B cell (primary cell): ENCODE data around the gene PIGZ. TPM values are rescaled to one million over a fixed set of nuclear protein-coding genes. Genes with fewer than 3 reads are reported as not detected.

Experiments used
- ATAC-seq: fragments of 200-7000 bp; cut with Tn5 transposase; one replicate; pipeline ENCODE4 v1.10.0; 2021; ENCODE audit warnings: low read depth, mild to moderate bottlenecking, moderate number of reproducible peaks, moderate library complexity
- CTCF ChIA-PET: fragments of 350-600 bp; sonication (Branson Sonifier 250); formaldehyde crosslinking; loops from one replicate; lab custom pipeline; 2021; ENCODE audit warnings: antibody characterized with exemption, inconsistent platforms; lab: Charles Lee
- POLR2A ChIA-PET: fragments of 350-600 bp; sonication (Branson Sonifier 250); formaldehyde crosslinking; loops from one replicate; lab custom pipeline; 2021; ENCODE audit warnings: antibody characterized with exemption; lab: Charles Lee
- DNase-seq: peaks from one replicate; pipeline ENCODE4 v3.0.0; 2013
- H2AFZ ChIP-seq: 2 replicates; pipeline ENCODE4 v1.6.1; 2012; ENCODE audit warnings: mild to moderate bottlenecking, low read depth, low read length; ENCODE audit not compliant: insufficient read depth, poor library complexity, severe bottlenecking
- H3K27ac ChIP-seq, 2 donors: 1 replicate in 1 of 2; 2 replicates in 1 of 2; pipeline ENCODE4 v1.5.1; 2012 to 2013; ENCODE audit warnings: low read length in 2 of 2, mild to moderate bottlenecking in 2 of 2, moderate library complexity in 1 of 2
- H3K27me3 ChIP-seq, 4 experiments: fragments of 200-600 bp in 1 of 4; sonication (generic) in 1 of 4; replicated peaks in 1 of 4; 1 replicate in 2 of 4; 2 replicates in 2 of 4; pipeline versions ENCODE4 v1.6.1 to v1.7.0; 2013 to 2016; ENCODE audit warnings: low read length in 3 of 4, mild to moderate bottlenecking in 2 of 4, mixed read lengths in 1 of 4, moderate library complexity in 1 of 4; ENCODE audit not compliant: insufficient read depth in 4 of 4, control insufficient read depth in 3 of 4; ENCODE audit errors: control extremely low read depth in 1 of 4
- H3K36me3 ChIP-seq, 2 experiments: replicated peaks in 1 of 2; 1 replicate in 1 of 2; 2 replicates in 1 of 2; pipeline versions ENCODE4 v1.6.1 to v1.7.1; 2013; ENCODE audit warnings: low read length in 1 of 2; ENCODE audit not compliant: insufficient read depth in 2 of 2, control insufficient read depth in 1 of 2; ENCODE audit errors: control extremely low read depth in 1 of 2, extremely low read depth in 1 of 2
- H3K4me1 ChIP-seq, 2 donors: fragments of 200-600 bp in 1 of 2; sonication (generic) in 1 of 2; 1 replicate in 1 of 2; 2 replicates in 1 of 2; pipeline versions ENCODE4 v1.5.1 to v1.6.1; 2013 to 2017; ENCODE audit warnings: low read length in 2 of 2; ENCODE audit not compliant: control insufficient read depth in 2 of 2, insufficient read depth in 2 of 2
- H3K4me2 ChIP-seq: replicated peaks from 2 replicates; pipeline ENCODE3; 2012; ENCODE audit warnings: mild to moderate bottlenecking, low read depth, low read length; ENCODE audit not compliant: poor library complexity, severe bottlenecking
- H3K4me3 ChIP-seq, 5 experiments: fragments of 200-600 bp in 1 of 5; sonication (generic) in 1 of 5; 1 replicate in 3 of 5; 2 replicates in 2 of 5; pipeline versions ENCODE4 v1.5.1 to v1.7.0; 2011 to 2016; ENCODE audit warnings: low read length in 4 of 5, mild to moderate bottlenecking in 4 of 5, low read depth in 2 of 5, control low read depth in 1 of 5, moderate library complexity in 1 of 5; ENCODE audit not compliant: insufficient read depth in 1 of 5; ENCODE audit errors: control extremely low read depth in 1 of 5, extremely low read depth in 1 of 5
- H3K79me2 ChIP-seq: fragments of 200-600 bp; sonication (generic); one replicate; pipeline ENCODE4 v1.6.0; 2016; ENCODE audit warnings: low read length; ENCODE audit not compliant: control insufficient read depth, insufficient read depth
- H3K9ac ChIP-seq: fragments of 200-600 bp; sonication (generic); 2 replicates; pipeline ENCODE4 v1.6.1; 2017; ENCODE audit warnings: mild to moderate bottlenecking, low read length, moderate library complexity
- H3K9me3 ChIP-seq, 3 donors: one replicate each; pipeline versions ENCODE4 v1.6.1 to v1.7.1; 2013; ENCODE audit warnings: low read length in 2 of 3; ENCODE audit not compliant: control insufficient read depth in 2 of 3, insufficient read depth in 1 of 3; ENCODE audit errors: control extremely low read depth in 1 of 3
- H4K20me1 ChIP-seq: 2 replicates; pipeline ENCODE4 v1.6.0; 2012; ENCODE audit warnings: mild to moderate bottlenecking, low read length; ENCODE audit not compliant: insufficient read depth, control insufficient read depth, poor library complexity, severe bottlenecking
- H3K27ac Mint-ChIP-seq: one replicate; pipeline ENCODE4 v1.8.0; 2021; ENCODE audit warnings: mixed read lengths
- H3K27me3 Mint-ChIP-seq: one replicate; pipeline ENCODE4 v1.8.0; 2021; ENCODE audit warnings: mixed read lengths
- H3K4me1 Mint-ChIP-seq: one replicate; pipeline ENCODE4 v1.8.0; 2021; ENCODE audit warnings: mixed read lengths
- H3K4me3 Mint-ChIP-seq: one replicate; pipeline ENCODE4 v1.8.0; 2021; ENCODE audit warnings: mixed read lengths
- H3K9me3 Mint-ChIP-seq: one replicate; pipeline ENCODE4 v1.8.0; 2022; ENCODE audit warnings: mixed read lengths; ENCODE audit not compliant: insufficient read depth
- EZH2 ChIP-seq: IDR thresholded peaks from 2 replicates; pipeline ENCODE4 v1.6.1; 2012; ENCODE audit warnings: borderline replicate concordance, low read depth, mild to moderate bottlenecking, moderate library complexity, low read length; ENCODE audit not compliant: insufficient read depth, poor library complexity, severe bottlenecking
- WGBS: methylation state at CpG from one replicate; pipeline ENCODE4 v1.1.5; 2013; ENCODE audit warnings: missing lambda C conversion rate; ENCODE audit not compliant: insufficient coverage; 5-methylcytosine and 5-hydroxymethylcytosine counted together
- intact Hi-C: fragments of 100-400 bp; cut with micrococcal nuclease; formaldehyde crosslinking; loops from one replicate; pipeline ENCODE4 v1.10.0; 2022
- polyA plus RNA-seq: library from polyadenylated mRNA; depleted of rRNA; stranded (reverse); fragments of >200 nt; gene quantifications from 2 replicates; pipeline ENCODE4 v1.2.3, GENCODE V29; 2012
- total RNA-seq, 2 donors: library from RNA; stranded (reverse); fragments of 120-200 nt in 1 of 2; gene quantifications; 1 replicate in 1 of 2; 2 replicates in 1 of 2; pipeline versions ENCODE4 v1.2.3 to v1.2.4, GENCODE V29; 2013 to 2022
- TF ChIP-seq, protein P1 (sequence below): fragments of 200-600 bp; IDR thresholded peaks from one replicate; pipeline ENCODE4 v1.8.0; 2022; ENCODE audit warnings: antibody characterized with exemption, mild to moderate bottlenecking

The PIGZ gene
- total and polyA plus RNA-seq, 2 donors (not counting 1 experiment from before 2014, with no cell fraction given) = 2.2 to 3.9 TPM

GRCh38 chr3:197001106-197001971 is 32.7 kb upstream of the PIGZ start:
- TF ChIP-seq, protein P1, sequence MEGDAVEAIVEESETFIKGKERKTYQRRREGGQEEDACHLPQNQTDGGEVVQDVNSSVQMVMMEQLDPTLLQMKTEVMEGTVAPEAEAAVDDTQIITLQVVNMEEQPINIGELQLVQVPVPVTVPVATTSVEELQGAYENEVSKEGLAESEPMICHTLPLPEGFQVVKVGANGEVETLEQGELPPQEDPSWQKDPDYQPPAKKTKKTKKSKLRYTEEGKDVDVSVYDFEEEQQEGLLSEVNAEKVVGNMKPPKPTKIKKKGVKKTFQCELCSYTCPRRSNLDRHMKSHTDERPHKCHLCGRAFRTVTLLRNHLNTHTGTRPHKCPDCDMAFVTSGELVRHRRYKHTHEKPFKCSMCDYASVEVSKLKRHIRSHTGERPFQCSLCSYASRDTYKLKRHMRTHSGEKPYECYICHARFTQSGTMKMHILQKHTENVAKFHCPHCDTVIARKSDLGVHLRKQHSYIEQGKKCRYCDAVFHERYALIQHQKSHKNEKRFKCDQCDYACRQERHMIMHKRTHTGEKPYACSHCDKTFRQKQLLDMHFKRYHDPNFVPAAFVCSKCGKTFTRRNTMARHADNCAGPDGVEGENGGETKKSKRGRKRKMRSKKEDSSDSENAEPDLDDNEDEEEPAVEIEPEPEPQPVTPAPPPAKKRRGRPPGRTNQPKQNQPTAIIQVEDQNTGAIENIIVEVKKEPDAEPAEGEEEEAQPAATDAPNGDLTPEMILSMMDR = no peak
- TF ChIP-seq EZH2 = no peak
- H4K20me1 ChIP-seq = no peaks in the 10 kb centered on the region
- H2AFZ ChIP-seq = peak overlapping the region; percentile 89
- POLR2A ChIA-PET = interaction anchor here (0.7 kb wide), 1 partner anchor 14 kb away, joined by 5 read pairs; no protein-coding TSS in a partner anchor
- DNase-seq (peak; percentile 41), ATAC-seq (no peak)
- Mint-ChIP-seq H3K27me3 (peaks cover 12% of the 10 kb centered on the region), H3K4me1 (peaks cover 15% of the 10 kb centered on the region), H3K9me3 (no peaks in the 10 kb centered on the region), H3K4me3 (peak overlapping the region; percentile 89), H3K27ac (peak overlapping the region; percentile 63)
- no peaks in the 10 kb centered on the region for H3K36me3 ChIP-seq
- intact Hi-C loops = no loop called here
- CTCF ChIA-PET = interaction anchor here (7.2 kb wide), 2 partner anchors 28 to 186 kb away, joined by 39 to 64 read pairs; partner anchors contain the start of gene MELTF
- no peak overlapping the region for H3K27ac ChIP-seq
- H3K9ac ChIP-seq = no peak overlapping the region
- peaks cover 7 to 13% of the 10 kb centered on the region in 2 donors for H3K4me1 ChIP-seq
- H3K79me2 ChIP-seq = no peaks in the 10 kb centered on the region
- H3K4me3 ChIP-seq = no peak overlapping the region
- peak overlapping the region; percentile 96 for H3K4me2 ChIP-seq
- WGBS = 93% methylated on average over 13 of the region's 20 CpGs
- peaks cover 0 to 10% (median 3%) of the 10 kb centered on the region in 4 experiments for H3K27me3 ChIP-seq
- H3K9me3 ChIP-seq = peaks cover 0 to 10% (median 0%) of the 10 kb centered on the region in 3 donors

DNA sequence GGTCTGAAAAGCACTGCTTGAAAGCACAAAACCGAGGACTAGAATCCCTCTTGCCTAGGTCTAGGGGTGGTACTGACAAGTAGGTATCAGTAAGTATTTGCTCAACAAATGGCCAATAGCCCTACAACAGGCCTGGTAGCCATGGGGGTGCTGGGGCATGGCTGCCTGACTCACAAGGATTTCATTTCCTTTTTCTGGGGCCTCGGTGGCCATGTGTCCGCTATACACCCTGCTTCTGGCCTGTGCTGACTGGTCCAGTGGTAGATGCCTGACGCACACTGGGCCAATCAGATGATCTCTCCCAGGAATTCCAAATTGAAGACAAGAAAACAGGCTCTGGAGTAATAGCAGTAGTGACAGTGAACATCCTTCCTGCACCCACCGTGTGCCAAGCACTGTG is 31.6 kb upstream of the PIGZ start:
- CTCF ChIA-PET = interaction anchor here (7.2 kb wide), 1 partner anchor 187 kb away, joined by 39 read pairs; no protein-coding TSS in a partner anchor

More for the DNA sequence above, 31.6 kb upstream of the PIGZ start:
- WGBS = 65% methylated on average over 3 of the region's 5 CpGs
- intact Hi-C loops = no loop called here
- H3K27ac ChIP-seq = no peak overlapping the region
- H3K9ac ChIP-seq = no peak overlapping the region
- no peak for TF ChIP-seq EZH2
- TF ChIP-seq, protein P1 = no peak
- Mint-ChIP-seq H3K4me1 (peaks cover 15% of the 10 kb centered on the region), H3K27me3 (peaks cover 9% of the 10 kb centered on the region), H3K4me3 (no peak overlapping the region), H3K9me3 (no peaks in the 10 kb centered on the region), H3K27ac (no peak overlapping the region)
- POLR2A ChIA-PET = no interaction called here
- H3K79me2 ChIP-seq = no peaks in the 10 kb centered on the region
- no peak overlapping the region for H3K4me3 ChIP-seq
- no peak overlapping the region for H2AFZ ChIP-seq
- peaks cover 7 to 13% of the 10 kb centered on the region in 2 donors for H3K4me1 ChIP-seq
- ATAC-seq = no peak
- no peak for DNase-seq
- H3K27me3 ChIP-seq = peaks cover 0 to 7% (median 2%) of the 10 kb centered on the region in 4 experiments
- no peaks in the 10 kb centered on the region for H3K36me3 ChIP-seq
- no peaks in the 10 kb centered on the region for H4K20me1 ChIP-seq
- no peak overlapping the region for H3K4me2 ChIP-seq
- peaks cover 0 to 10% (median 0%) of the 10 kb centered on the region in 3 donors for H3K9me3 ChIP-seq
